ENCODE measurements around the gene WDR11.

The WDR11 gene

DNA sequence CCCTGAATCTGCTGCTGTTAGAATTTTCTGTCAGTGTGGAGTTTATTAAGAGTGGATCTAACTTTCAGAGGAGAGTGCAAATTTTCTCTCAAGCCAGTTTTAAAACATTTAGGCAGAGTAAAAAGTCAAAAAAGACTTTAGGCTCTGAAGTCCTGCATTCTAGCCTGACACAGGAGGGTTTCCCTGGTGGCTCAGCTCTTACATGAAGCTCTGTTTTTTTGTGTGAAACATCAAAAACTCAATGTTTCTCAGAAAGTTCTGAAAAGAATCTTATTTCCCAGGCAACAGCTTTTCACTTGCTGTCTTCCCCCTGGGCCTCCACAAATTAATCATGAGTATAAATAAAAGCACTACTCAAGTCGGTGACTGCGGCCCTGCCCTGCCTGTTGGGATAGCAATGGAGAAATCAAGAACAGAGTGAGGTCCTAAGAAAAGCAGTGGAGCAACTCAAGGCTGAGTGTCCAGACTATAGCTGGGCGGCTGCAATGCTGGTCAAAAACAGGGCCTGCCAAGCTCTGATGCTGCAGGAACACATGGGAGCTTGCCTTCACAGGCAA lies 22.3 kb upstream of the WDR11 start:
- DNase-seq (ENCODE audit: low spot score) = no peak
- TF ChIP-seq, protein P1, sequence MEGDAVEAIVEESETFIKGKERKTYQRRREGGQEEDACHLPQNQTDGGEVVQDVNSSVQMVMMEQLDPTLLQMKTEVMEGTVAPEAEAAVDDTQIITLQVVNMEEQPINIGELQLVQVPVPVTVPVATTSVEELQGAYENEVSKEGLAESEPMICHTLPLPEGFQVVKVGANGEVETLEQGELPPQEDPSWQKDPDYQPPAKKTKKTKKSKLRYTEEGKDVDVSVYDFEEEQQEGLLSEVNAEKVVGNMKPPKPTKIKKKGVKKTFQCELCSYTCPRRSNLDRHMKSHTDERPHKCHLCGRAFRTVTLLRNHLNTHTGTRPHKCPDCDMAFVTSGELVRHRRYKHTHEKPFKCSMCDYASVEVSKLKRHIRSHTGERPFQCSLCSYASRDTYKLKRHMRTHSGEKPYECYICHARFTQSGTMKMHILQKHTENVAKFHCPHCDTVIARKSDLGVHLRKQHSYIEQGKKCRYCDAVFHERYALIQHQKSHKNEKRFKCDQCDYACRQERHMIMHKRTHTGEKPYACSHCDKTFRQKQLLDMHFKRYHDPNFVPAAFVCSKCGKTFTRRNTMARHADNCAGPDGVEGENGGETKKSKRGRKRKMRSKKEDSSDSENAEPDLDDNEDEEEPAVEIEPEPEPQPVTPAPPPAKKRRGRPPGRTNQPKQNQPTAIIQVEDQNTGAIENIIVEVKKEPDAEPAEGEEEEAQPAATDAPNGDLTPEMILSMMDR (IDR thresholded peaks at IDR 0.05; ENCODE audit: extremely low read depth, missing control alignments) = no peak

DNA sequence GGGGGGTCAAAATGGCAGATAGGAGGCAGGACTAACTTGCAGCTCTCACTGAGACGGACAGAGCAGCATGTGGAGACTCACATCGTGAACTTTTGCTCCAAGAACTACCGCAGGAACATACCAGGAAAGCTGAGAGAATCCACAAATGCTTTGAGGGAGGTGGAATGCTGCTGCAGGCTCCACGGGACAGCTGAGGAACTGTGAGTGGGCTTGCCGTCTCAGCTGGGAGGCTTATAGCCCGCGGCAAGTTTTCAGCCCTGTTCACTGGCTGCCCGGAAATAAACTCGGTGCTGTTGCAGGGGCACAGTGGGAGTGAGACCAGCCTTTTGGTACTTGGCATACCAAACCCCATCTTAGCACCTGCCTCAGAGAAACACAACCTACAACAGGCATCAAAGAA lies 19.1 kb upstream of the WDR11 start:
- TF ChIP-seq, protein P1 (IDR thresholded peaks at IDR 0.05; ENCODE audit: extremely low read depth, missing control alignments) = no peak
- no peak for DNase-seq (ENCODE audit: low spot score)

DNA sequence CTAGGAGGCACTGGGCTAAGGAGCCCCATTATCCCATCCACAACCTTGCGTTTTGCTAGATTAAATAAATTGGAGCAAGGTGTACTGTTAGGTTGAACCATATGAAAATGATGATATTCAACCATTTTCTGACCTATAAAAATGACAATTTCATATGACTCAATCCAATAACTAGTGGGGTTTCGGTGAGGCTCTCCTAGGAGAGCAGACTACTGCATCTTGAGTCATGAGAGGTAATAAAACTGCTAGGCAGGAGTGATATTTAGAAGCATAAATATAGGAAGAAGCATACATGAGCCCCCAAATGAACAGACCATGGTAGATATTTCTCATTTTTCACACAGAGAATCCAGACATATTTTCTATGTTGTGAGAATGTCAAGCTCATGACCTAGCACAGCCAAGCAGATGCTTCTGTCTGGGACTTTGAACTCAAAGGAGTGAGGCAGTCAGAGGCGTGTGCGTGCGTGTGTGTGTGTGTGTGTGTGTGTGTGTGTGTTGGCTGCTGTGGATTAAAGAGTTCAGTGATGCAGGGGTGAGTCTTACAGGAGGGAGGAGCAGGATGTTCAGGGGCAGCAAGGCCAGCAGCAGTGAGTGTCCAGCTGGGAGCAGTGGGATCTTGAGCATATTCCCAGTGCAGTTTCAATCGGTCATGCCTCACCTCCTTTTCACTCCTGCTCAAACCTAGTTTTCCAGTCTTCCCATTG lies 17.8 kb upstream of the WDR11 start:
- TF ChIP-seq, protein P1 (IDR thresholded peaks at IDR 0.05; ENCODE audit: extremely low read depth, missing control alignments) = no peak

DNA sequence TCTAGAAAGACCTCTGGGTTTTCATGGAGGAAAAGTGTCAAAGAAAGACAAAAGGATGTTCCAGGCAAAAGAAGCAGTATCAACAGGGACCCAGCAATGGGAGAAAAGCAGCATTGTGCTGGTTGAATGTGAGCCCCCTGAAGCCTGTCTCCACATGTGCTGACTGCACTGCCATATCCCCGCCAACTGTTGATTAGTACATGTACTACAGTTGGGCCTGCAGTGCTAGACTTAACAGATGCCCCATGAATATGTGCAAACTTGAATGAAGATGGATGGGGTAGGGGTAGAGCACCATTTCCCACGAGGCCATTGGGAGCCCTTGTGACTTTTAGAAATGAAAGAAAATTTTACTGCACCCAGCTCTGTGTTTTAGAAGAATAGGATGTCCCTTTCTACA lies 15.6 kb upstream of the WDR11 start:
- no peak for DNase-seq (ENCODE audit: low spot score)
- TF ChIP-seq, protein P1 (IDR thresholded peaks at IDR 0.05; ENCODE audit: extremely low read depth, missing control alignments) = no peak

More for the DNA sequence above, 17.8 kb upstream of the WDR11 start:
- no peak for DNase-seq (ENCODE audit: low spot score)

DNA sequence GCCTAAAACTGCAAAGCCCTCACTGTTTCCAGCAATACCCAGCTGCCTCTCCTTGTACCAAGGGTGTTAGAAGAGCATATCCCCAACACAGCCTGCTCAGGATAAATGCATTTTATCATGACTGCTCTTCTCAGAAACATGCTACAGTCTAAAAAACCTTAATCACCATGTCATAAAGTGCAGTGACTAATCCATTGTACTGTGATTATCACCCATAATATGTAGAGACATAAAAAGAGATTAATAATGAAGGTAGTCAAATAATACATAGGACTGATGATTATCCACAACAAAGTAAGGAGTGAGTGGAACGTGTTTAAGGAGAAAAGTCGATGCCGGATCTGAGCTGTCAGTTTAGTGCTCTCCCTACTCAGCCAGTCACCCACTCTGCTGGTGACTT lies 12.2 kb upstream of the WDR11 start:
- no peak for DNase-seq (ENCODE audit: low spot score)
- TF ChIP-seq, protein P1 (IDR thresholded peaks at IDR 0.05; ENCODE audit: extremely low read depth, missing control alignments) = no peak

DNA sequence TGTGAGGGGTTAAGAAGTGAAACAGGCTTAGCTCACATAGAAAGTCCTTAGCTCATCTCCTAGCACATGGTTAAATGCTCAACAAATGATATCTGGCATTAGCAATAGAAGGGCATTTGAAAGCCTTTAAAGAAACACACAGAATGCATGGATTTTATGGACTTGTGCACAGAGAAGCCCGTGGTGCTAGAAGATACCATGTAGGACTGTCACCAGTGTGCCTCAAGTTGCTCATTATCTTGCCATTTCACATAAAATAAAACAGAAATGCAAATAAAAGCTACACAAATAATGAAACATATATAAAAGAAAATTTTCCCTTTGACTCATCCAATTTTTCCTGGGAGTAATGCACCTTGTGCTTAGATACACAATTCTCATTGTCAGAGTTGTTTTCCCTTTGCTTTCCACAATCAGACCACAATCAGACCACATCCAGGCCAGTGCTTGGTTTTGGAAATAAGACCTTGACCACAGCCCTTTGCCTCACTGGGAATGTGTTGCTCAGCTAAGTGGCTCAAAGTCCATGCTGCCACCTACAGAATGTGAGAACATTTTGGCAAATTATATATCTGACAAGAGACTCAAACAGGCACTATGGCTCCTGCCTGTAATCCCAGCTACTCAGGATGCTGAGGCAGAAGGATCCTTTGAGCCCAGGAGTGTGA lies 9.5 kb upstream of the WDR11 start:
- TF ChIP-seq, protein P1 (IDR thresholded peaks at IDR 0.05; ENCODE audit: extremely low read depth, missing control alignments) = no peak
- no peak for DNase-seq (ENCODE audit: low spot score)

DNA sequence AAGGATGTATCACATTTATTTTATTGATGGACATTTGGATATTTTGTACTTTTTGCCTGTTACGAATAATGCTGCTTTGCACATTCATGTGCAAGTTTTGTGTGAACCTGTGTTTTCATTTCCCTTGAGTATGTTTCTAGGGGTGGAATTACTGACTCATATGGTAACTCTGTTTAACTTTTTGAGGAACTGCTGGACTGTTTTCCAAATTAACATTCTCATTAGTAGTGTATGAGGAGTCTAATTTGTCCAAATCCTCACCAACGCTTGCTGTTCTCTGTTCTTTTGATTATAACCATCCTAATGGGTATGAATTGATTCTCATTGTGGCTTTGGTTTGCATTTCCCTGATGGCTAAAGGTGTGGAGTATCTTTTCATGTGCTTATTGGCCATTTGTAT lies 3.2 kb downstream of the WDR11 start:
- no peak for DNase-seq (ENCODE audit: low spot score)
- TF ChIP-seq, protein P1 (IDR thresholded peaks at IDR 0.05; ENCODE audit: extremely low read depth, missing control alignments) = no peak

Data from GM20000 (cell line).